HG03558 (cell line): ENCODE data around the gene HIVEP3.

ENCODE experiments used
- ATAC-seq: cut with Tn5 transposase; IDR thresholded peaks from one replicate; pipeline ENCODE4 v1.9.1; 2021; ENCODE audit warnings: moderate number of reproducible peaks; ENCODE audit not compliant: unreplicated experiment; ENCODE audit errors: extremely low read depth

Gene HIVEP3

GRCh38 chr1:41662061-41662764 lies 256.5 kb downstream of the HIVEP3 start:
- no peak for ATAC-seq

GRCh38 chr1:41661428-41662060 lies 257.2 kb downstream of the HIVEP3 start:
- ATAC-seq, result no peak

GRCh38 chr1:41660570-41661427 lies 257.9 kb downstream of the HIVEP3 start:
- no peak for ATAC-seq

- ATAC-seq, result no peak
Measured at GRCh38 chr1:41659903-41660302, 258.8 kb downstream of the HIVEP3 start.

- ATAC-seq, result no peak
Measured at GRCh38 chr1:41659159-41659495, 259.6 kb downstream of the HIVEP3 start.

GRCh38 chr1:41658431-41659158 lies 260.1 kb downstream of the HIVEP3 start:
- no peak for ATAC-seq

- ATAC-seq, result no peak
Measured at GRCh38 chr1:41657679-41658295, 260.9 kb downstream of the HIVEP3 start.

- no peak for ATAC-seq
Measured at GRCh38 chr1:41656825-41657500, 261.8 kb downstream of the HIVEP3 start.

GRCh38 chr1:41656068-41656467 lies 262.7 kb downstream of the HIVEP3 start:
- ATAC-seq, result no peak

GRCh38 chr1:41655632-41656031 lies 263.1 kb downstream of the HIVEP3 start:
- ATAC-seq, result no peak

GRCh38 chr1:41653574-41653973 lies 265.1 kb downstream of the HIVEP3 start:
- no peak for ATAC-seq

GRCh38 chr1:41652384-41653265 lies 266.1 kb downstream of the HIVEP3 start:
- no peak for ATAC-seq

- no peak for ATAC-seq
Measured at GRCh38 chr1:41650028-41650880, 268.5 kb downstream of the HIVEP3 start.

- ATAC-seq, result no peak
Measured at GRCh38 chr1:41649396-41650027, 269.2 kb downstream of the HIVEP3 start.

GRCh38 chr1:41648844-41649243 lies 269.9 kb downstream of the HIVEP3 start:
- no peak for ATAC-seq

GRCh38 chr1:41648230-41648629 lies 270.5 kb downstream of the HIVEP3 start:
- ATAC-seq, result no peak
